GM19324 (cell line): Measurements from ENCODE around the gene ZACN.
"Not testable (repeated sequence)": the region's sequence is repeated elsewhere in the genome, so short reads cannot be mapped to it uniquely, and the experiment has no call there.

Experiments
- ATAC-seq: cut with Tn5 transposase; IDR thresholded peaks from one replicate; pipeline ENCODE4 v1.9.1; 2021; ENCODE audit warnings: mild to moderate bottlenecking, moderate library complexity; ENCODE audit not compliant: unreplicated experiment, low FRiP score

The ZACN gene

GRCh38 chr17:76078860-76079534 lies at the start of gene ZACN:
Gene ZACN (plus strand): TSS chr17:76079182. CDS start chr17:76079265, 83 bp downstream.
- ATAC-seq = no peak

GRCh38 chr17:76032073-76032779 lies 46.8 kb upstream of the ZACN start:
- ATAC-seq = no peak

- ATAC-seq = no peak
Observed at GRCh38 chr17:76032780-76033108, 46.2 kb upstream of the ZACN start.

- no peak for ATAC-seq
Observed at GRCh38 chr17:76033139-76033538, 45.8 kb upstream of the ZACN start.

GRCh38 chr17:76034428-76035350 lies 44.3 kb upstream of the ZACN start:
- no peak for ATAC-seq

GRCh38 chr17:76036497-76037261 lies 42.3 kb upstream of the ZACN start:
- ATAC-seq = no peak

- ATAC-seq = no peak
Observed at GRCh38 chr17:76038050-76038449, 40.9 kb upstream of the ZACN start.

GRCh38 chr17:76039121-76039520 lies 39.9 kb upstream of the ZACN start:
- ATAC-seq = no peak

- no peak for ATAC-seq
Observed at GRCh38 chr17:76040376-76040775, 38.6 kb upstream of the ZACN start.

GRCh38 chr17:76042868-76043267 lies 36.1 kb upstream of the ZACN start:
- ATAC-seq = not testable (repeated sequence)

- not testable (repeated sequence) for ATAC-seq
Observed at GRCh38 chr17:76044475-76045007, 34.4 kb upstream of the ZACN start.

GRCh38 chr17:76046064-76046463 lies 32.9 kb upstream of the ZACN start:
- ATAC-seq = no peak

- no peak for ATAC-seq
Observed at GRCh38 chr17:76048025-76048605, 30.9 kb upstream of the ZACN start.

GRCh38 chr17:76048711-76049110 lies 30.3 kb upstream of the ZACN start:
- no peak for ATAC-seq

GRCh38 chr17:76049239-76049638 lies 29.7 kb upstream of the ZACN start:
- no peak for ATAC-seq

- ATAC-seq = no peak
Observed at GRCh38 chr17:76049836-76050537, 29.0 kb upstream of the ZACN start.

GRCh38 chr17:76050538-76051467 lies 28.2 kb upstream of the ZACN start:
- ATAC-seq = no peak

GRCh38 chr17:76051561-76051960 lies 27.4 kb upstream of the ZACN start:
- ATAC-seq = no peak
